Activated CD4-positive, alpha-beta T cell treated with anti-CD3 and anti-CD28 coated beads, Interleukin-2, amount 50 U/mL, for 16 hours (primary cell): ENCODE results near the gene MGAT5.

ENCODE experiments used
- DNase-seq: peaks from one replicate; pipeline ENCODE4 v3.0.0-alpha.2; 2020

MGAT5 gene

GRCh38 chr2:134490559-134490958 lies 236.7 kb downstream of the MGAT5 start:
- DNase-seq = no peak

- DNase-seq = no peak
Measured at GRCh38 chr2:134491022-134491421, 237.2 kb downstream of the MGAT5 start.

- no peak for DNase-seq
Measured at GRCh38 chr2:134491771-134492441, 238.0 kb downstream of the MGAT5 start.

GRCh38 chr2:134493797-134494196 lies 239.9 kb downstream of the MGAT5 start:
- no peak for DNase-seq

GRCh38 chr2:134498654-134499053 lies 244.8 kb downstream of the MGAT5 start:
- DNase-seq = no peak

- DNase-seq = no peak
Measured at GRCh38 chr2:134499307-134499926, 245.5 kb downstream of the MGAT5 start.

- no peak for DNase-seq
Measured at GRCh38 chr2:134500211-134500935, 246.5 kb downstream of the MGAT5 start.

- no peak for DNase-seq
Measured at GRCh38 chr2:134501476-134502091, 247.7 kb downstream of the MGAT5 start.

- DNase-seq = no peak
Measured at GRCh38 chr2:134502104-134502503, 248.2 kb downstream of the MGAT5 start.
